Measurements from ENCODE around the gene XYLT1.

The XYLT1 gene

GRCh38 chr16:17475104-17475503 lies 4.3 kb upstream of the XYLT1 start:
- Mint-ChIP-seq H3K4me1 (peaks cover 38 to 55% of the 10 kb centered on the region in 2 donors), H3K9me3 (no peaks in the 10 kb centered on the region), H3K4me3 (peak overlapping the region; percentile 30 to 69), H3K36me3 (peaks cover 2 to 10% of the 10 kb centered on the region in 2 donors), H3K27ac (peak overlapping the region; percentile 86), H3K27me3 (peaks cover under 1 to 2% of the 10 kb centered on the region in 2 donors)
- ATAC-seq (replicated peaks) = no peak
- DNase-seq = no peak

GRCh38 chr16:17474572-17474971 lies 3.8 kb upstream of the XYLT1 start:
- Mint-ChIP-seq H3K9me3 (no peaks in the 10 kb centered on the region), H3K27ac (peak overlapping the region; percentile 86), H3K4me3 (peak overlapping the region; percentile 69 to 70)

GRCh38 chr16:17474037-17474436 lies 3.3 kb upstream of the XYLT1 start:
- Mint-ChIP-seq H3K4me3 (peak overlapping the region; percentile 69 to 70), H3K4me1 (peaks cover 43 to 63% of the 10 kb centered on the region in 2 donors), H3K36me3 (peaks cover 8 to 18% of the 10 kb centered on the region in 2 donors), H3K27ac (no peak overlapping the region), H3K27me3 (no peaks in the 10 kb centered on the region), H3K9me3 (no peaks in the 10 kb centered on the region)
- ATAC-seq (replicated peaks) (no peak), DNase-seq (no peak)

More at GRCh38 chr16:17474572-17474971, 3.8 kb upstream of the XYLT1 start:
- peaks cover 38 to 58% of the 10 kb centered on the region in 2 donors for H3K4me1 Mint-ChIP-seq
- peaks cover 2 to 13% of the 10 kb centered on the region in 2 donors for H3K36me3 Mint-ChIP-seq
- H3K27me3 Mint-ChIP-seq = no peaks in the 10 kb centered on the region
- DNase-seq (no peak), ATAC-seq (replicated peaks) (peak; percentile 28 to 36)

- H3K27me3 Mint-ChIP-seq = no peaks in the 10 kb centered on the region
- H3K36me3 Mint-ChIP-seq = peaks cover 28 to 40% of the 10 kb centered on the region in 2 donors
- H3K4me3 Mint-ChIP-seq = peak overlapping the region in 1 of 2 donors; percentile 59
- H3K9me3 Mint-ChIP-seq = no peaks in the 10 kb centered on the region
- ATAC-seq (replicated peaks) (no peak), DNase-seq (no peak)
- peaks cover 52 to 75% of the 10 kb centered on the region in 2 donors for H3K4me1 Mint-ChIP-seq
- peak overlapping the region; percentile 51 for H3K27ac Mint-ChIP-seq
These were observed 1.1 kb upstream of the XYLT1 start for GRCh38 chr16:17471719-17472461.

GRCh38 chr16:17470182-17470907 lies 415 bp downstream of the XYLT1 start:
- ATAC-seq (replicated peaks) (peak; percentile 36 to 39), DNase-seq (no peak)
- peak overlapping the region; percentile 91 for H3K27ac Mint-ChIP-seq
- H3K27me3 Mint-ChIP-seq = no peaks in the 10 kb centered on the region
- no peaks in the 10 kb centered on the region for H3K9me3 Mint-ChIP-seq
- H3K4me3 Mint-ChIP-seq = peak overlapping the region; percentile 91
- peaks cover 54 to 75% of the 10 kb centered on the region in 2 donors for H3K4me1 Mint-ChIP-seq
- peaks cover 41 to 55% of the 10 kb centered on the region in 2 donors for H3K36me3 Mint-ChIP-seq

- H3K27ac Mint-ChIP-seq = peak overlapping the region; percentile 91
- H3K36me3 Mint-ChIP-seq = peaks cover 42 to 53% of the 10 kb centered on the region in 2 donors
- peak overlapping the region; percentile 91 for H3K4me3 Mint-ChIP-seq
- no peaks in the 10 kb centered on the region for H3K27me3 Mint-ChIP-seq
- H3K4me1 Mint-ChIP-seq = peaks cover 52 to 71% of the 10 kb centered on the region in 2 donors
- peak; percentile 30 to 56 for ATAC-seq (replicated peaks)
- H3K9me3 Mint-ChIP-seq = no peaks in the 10 kb centered on the region
- no peak for DNase-seq
These were observed 999 bp downstream of the XYLT1 start for GRCh38 chr16:17469741-17470181.

- no peaks in the 10 kb centered on the region for H3K27me3 Mint-ChIP-seq
- H3K36me3 Mint-ChIP-seq = peaks cover 47 to 53% of the 10 kb centered on the region in 2 donors
- peaks cover 46 to 70% of the 10 kb centered on the region in 2 donors for H3K4me1 Mint-ChIP-seq
- H3K27ac Mint-ChIP-seq = peak overlapping the region; percentile 91
- H3K4me3 Mint-ChIP-seq = peak overlapping the region; percentile 91
- DNase-seq (no peak), ATAC-seq (replicated peaks) (peak; percentile 37 to 46)
- H3K9me3 Mint-ChIP-seq = no peaks in the 10 kb centered on the region
These were observed 1.6 kb downstream of the XYLT1 start for GRCh38 chr16:17469011-17469740.

- H3K4me1 Mint-ChIP-seq = peaks cover 44 to 70% of the 10 kb centered on the region in 2 donors
- no peaks in the 10 kb centered on the region for H3K9me3 Mint-ChIP-seq
- H3K4me3 Mint-ChIP-seq = peak overlapping the region; percentile 91
- H3K36me3 Mint-ChIP-seq = peaks cover 52 to 57% of the 10 kb centered on the region in 2 donors
- H3K27me3 Mint-ChIP-seq = no peaks in the 10 kb centered on the region
- H3K27ac Mint-ChIP-seq = no peak overlapping the region
- no peak for ATAC-seq (replicated peaks)
- DNase-seq = no peak
These were observed 2.1 kb downstream of the XYLT1 start for GRCh38 chr16:17468611-17469010.

- no peak for DNase-seq
- Mint-ChIP-seq H3K27ac (no peak overlapping the region), H3K4me1 (peaks cover 47 to 74% of the 10 kb centered on the region in 2 donors), H3K9me3 (peaks cover 0 to under 1% of the 10 kb centered on the region in 2 donors), H3K27me3 (no peaks in the 10 kb centered on the region), H3K4me3 (peak overlapping the region; percentile 91), H3K36me3 (peaks cover 55 to 60% of the 10 kb centered on the region in 2 donors)
- ATAC-seq (replicated peaks) = no peak
These were observed 2.7 kb downstream of the XYLT1 start for GRCh38 chr16:17467923-17468540.

GRCh38 chr16:17466876-17467275 lies 3.9 kb downstream of the XYLT1 start:
- ATAC-seq (replicated peaks) = no peak
- H3K36me3 Mint-ChIP-seq = peaks cover 66 to 72% of the 10 kb centered on the region in 2 donors
- peak overlapping the region; percentile 43 to 91 for H3K4me3 Mint-ChIP-seq
- DNase-seq = no peak
- H3K9me3 Mint-ChIP-seq = peaks cover 0 to 1% of the 10 kb centered on the region in 2 donors
- H3K27me3 Mint-ChIP-seq = no peaks in the 10 kb centered on the region
- no peak overlapping the region for H3K27ac Mint-ChIP-seq
- H3K4me1 Mint-ChIP-seq = peaks cover 59 to 85% of the 10 kb centered on the region in 2 donors

GRCh38 chr16:17465460-17465859 lies 5.3 kb downstream of the XYLT1 start:
- peaks cover 77 to 81% of the 10 kb centered on the region in 2 donors for H3K36me3 Mint-ChIP-seq
- ATAC-seq (replicated peaks) = no peak
- H3K9me3 Mint-ChIP-seq = peaks cover 3 to 4% of the 10 kb centered on the region in 2 donors
- no peak overlapping the region for H3K4me3 Mint-ChIP-seq
- H3K4me1 Mint-ChIP-seq = peaks cover 71 to 88% of the 10 kb centered on the region in 2 donors
- no peak overlapping the region for H3K27ac Mint-ChIP-seq
- DNase-seq = no peak
- H3K27me3 Mint-ChIP-seq = no peaks in the 10 kb centered on the region

GRCh38 chr16:17463335-17463734 lies 7.4 kb downstream of the XYLT1 start:
- Mint-ChIP-seq H3K27me3 (no peaks in the 10 kb centered on the region), H3K9me3 (peaks cover 3 to 4% of the 10 kb centered on the region in 2 donors), H3K36me3 (peaks cover 70 to 78% of the 10 kb centered on the region in 2 donors), H3K4me3 (peak overlapping the region; percentile 78 to 79), H3K27ac (peak overlapping the region; percentile 1), H3K4me1 (peaks cover 72 to 88% of the 10 kb centered on the region in 2 donors)
- DNase-seq (no peak), ATAC-seq (replicated peaks) (peak; percentile 63 to 66)

GRCh38 chr16:17461951-17462729 lies 8.6 kb downstream of the XYLT1 start:
- peaks cover 61 to 75% of the 10 kb centered on the region in 2 donors for H3K36me3 Mint-ChIP-seq
- peaks cover 69 to 81% of the 10 kb centered on the region in 2 donors for H3K4me1 Mint-ChIP-seq
- peak overlapping the region; percentile 78 to 79 for H3K4me3 Mint-ChIP-seq
- no peaks in the 10 kb centered on the region for H3K27me3 Mint-ChIP-seq
- peaks cover 3 to 4% of the 10 kb centered on the region in 2 donors for H3K9me3 Mint-ChIP-seq
- no peak for DNase-seq
- H3K27ac Mint-ChIP-seq = peak overlapping the region; percentile 1
- ATAC-seq (replicated peaks) = peak; percentile 28 to 38
